Thoracic aorta (tissue), 2 donors: ENCODE results near the gene GIT2. TPM values are rescaled to one million over a fixed set of nuclear protein-coding genes. Genes with fewer than 3 reads are reported as not detected.

Source experiments
- ATAC-seq: fragments of 150-250 bp; one replicate; pipeline ENCODE4 v1.8.0; 2017; ENCODE audit warnings: low read depth; ENCODE audit not compliant: insufficient number of reproducible peaks, low FRiP score
- DNase-seq: peaks from one replicate; pipeline ENCODE4 v3.0.0-alpha.2; 2020; ENCODE audit warnings: low spot score
- H3K27ac ChIP-seq, 2 donors: fragments of 200-600 bp; sonication (generic); 1 replicate in 1 of 2; 2 replicates in 1 of 2; pipeline ENCODE4 v1.5.1; 2016; ENCODE audit warnings: mild to moderate bottlenecking in 2 of 2, moderate library complexity in 2 of 2
- H3K27me3 ChIP-seq: fragments of 200-600 bp; sonication (generic); replicated peaks from 2 replicates; pipeline ENCODE4 v1.6.0; 2016; ENCODE audit warnings: mild to moderate bottlenecking; ENCODE audit not compliant: insufficient read depth
- H3K36me3 ChIP-seq: fragments of 200-600 bp; sonication (generic); one replicate; pipeline ENCODE4 v1.5.1; 2016
- H3K4me1 ChIP-seq, 2 donors: fragments of 200-600 bp; sonication (generic); 1 replicate in 1 of 2; 2 replicates in 1 of 2; pipeline versions ENCODE4 v1.5.1 to v1.6.0; 2016; ENCODE audit warnings: low read depth in 2 of 2, mild to moderate bottlenecking in 1 of 2; ENCODE audit not compliant: control insufficient read depth in 1 of 2
- H3K4me3 ChIP-seq: fragments of 200-600 bp; sonication (generic); 2 replicates; pipeline ENCODE4 v1.5.1; 2016; ENCODE audit warnings: mild to moderate bottlenecking
- H3K9me3 ChIP-seq: fragments of 200-600 bp; sonication (generic); 2 replicates; pipeline ENCODE4 v1.5.1; 2016
- total RNA-seq, 2 donors: library from RNA; depleted of rRNA; stranded (reverse); fragments of >200 nt; gene quantifications; one replicate each; pipeline versions ENCODE4 v1.1.0 to v1.2.3, GENCODE V29; 2016
- TF ChIP-seq, protein P1 (sequence below): fragments of 200-600 bp; sonication (generic); IDR thresholded peaks from one replicate; pipeline ENCODE4 v1.5.1; 2019; ENCODE audit warnings: antibody characterized with exemption

Gene GIT2
- total RNA-seq, 2 donors from 2014 or later = 45.2 to 71.5 TPM

DNA sequence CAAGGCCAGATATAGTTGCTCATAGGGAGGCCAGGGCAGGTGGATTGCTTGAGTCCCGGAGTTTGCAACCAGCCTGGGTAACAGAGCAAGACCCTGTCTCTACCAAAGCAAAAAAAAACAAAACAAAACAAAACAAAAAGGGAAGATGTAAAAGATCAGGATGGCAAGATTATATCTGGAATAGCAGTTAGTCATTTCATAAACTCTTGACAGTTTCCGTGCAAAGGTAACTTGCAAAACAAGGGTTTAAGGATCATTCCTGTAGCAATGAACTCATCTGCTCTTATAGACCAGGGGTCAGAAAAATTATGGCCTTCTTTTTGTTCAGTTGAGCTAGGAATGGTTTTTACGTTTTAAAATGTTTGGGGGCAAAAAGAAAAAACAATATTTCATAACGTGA is 29.6 kb downstream of the GIT2 start:
- H3K36me3 ChIP-seq = peaks cover 21% of the 10 kb centered on the region
- no peak overlapping the region for H3K27ac ChIP-seq
- ATAC-seq (no peak), DNase-seq (no peak)
- H3K4me1 ChIP-seq = peaks cover 0 to 15% of the 10 kb centered on the region in 2 donors
- TF ChIP-seq, protein P1, sequence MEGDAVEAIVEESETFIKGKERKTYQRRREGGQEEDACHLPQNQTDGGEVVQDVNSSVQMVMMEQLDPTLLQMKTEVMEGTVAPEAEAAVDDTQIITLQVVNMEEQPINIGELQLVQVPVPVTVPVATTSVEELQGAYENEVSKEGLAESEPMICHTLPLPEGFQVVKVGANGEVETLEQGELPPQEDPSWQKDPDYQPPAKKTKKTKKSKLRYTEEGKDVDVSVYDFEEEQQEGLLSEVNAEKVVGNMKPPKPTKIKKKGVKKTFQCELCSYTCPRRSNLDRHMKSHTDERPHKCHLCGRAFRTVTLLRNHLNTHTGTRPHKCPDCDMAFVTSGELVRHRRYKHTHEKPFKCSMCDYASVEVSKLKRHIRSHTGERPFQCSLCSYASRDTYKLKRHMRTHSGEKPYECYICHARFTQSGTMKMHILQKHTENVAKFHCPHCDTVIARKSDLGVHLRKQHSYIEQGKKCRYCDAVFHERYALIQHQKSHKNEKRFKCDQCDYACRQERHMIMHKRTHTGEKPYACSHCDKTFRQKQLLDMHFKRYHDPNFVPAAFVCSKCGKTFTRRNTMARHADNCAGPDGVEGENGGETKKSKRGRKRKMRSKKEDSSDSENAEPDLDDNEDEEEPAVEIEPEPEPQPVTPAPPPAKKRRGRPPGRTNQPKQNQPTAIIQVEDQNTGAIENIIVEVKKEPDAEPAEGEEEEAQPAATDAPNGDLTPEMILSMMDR = no peak
- H3K9me3 ChIP-seq = no peaks in the 10 kb centered on the region
- H3K4me3 ChIP-seq = no peak overlapping the region
- no peaks in the 10 kb centered on the region for H3K27me3 ChIP-seq

DNA sequence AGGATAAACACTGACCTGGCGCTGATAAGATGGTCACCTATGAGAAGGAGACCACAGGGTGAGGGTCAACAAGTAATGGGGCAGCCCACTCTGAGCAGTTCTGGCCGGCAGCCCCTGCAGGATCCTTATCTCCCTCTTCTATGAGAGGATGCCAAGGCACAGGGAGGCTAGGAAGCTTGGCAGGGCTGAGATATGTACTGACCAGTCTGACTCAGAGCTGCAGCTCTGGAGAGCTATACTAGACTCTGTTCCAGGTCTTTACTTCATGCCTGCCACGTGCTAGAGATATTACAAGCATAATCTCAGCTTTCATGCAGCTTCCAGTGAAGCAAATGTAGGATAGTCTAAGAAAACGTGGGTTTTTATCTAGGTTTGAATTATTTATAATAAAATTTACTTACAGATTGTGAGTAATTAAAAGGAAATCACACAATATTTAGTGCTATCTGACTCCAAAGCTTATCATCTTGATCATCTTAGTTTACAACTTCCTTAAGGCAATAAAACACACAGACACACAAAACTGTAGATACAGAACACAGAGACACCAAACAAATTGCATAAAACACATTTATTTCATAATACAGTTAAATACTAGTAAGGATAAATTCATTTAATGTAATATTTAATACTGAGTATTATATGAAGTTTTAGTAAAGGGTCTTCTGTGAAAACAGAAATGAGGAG is 32.3 kb downstream of the GIT2 start:
- H3K27me3 ChIP-seq = no peaks in the 10 kb centered on the region
- H3K4me3 ChIP-seq = no peak overlapping the region
- H3K27ac ChIP-seq = no peak overlapping the region
- H3K36me3 ChIP-seq = peaks cover 22% of the 10 kb centered on the region
- peaks cover 0 to 17% of the 10 kb centered on the region in 2 donors for H3K4me1 ChIP-seq
- no peaks in the 10 kb centered on the region for H3K9me3 ChIP-seq
- TF ChIP-seq, protein P1 = no peak
- no peak for DNase-seq
- peak; percentile 42 for ATAC-seq

DNA sequence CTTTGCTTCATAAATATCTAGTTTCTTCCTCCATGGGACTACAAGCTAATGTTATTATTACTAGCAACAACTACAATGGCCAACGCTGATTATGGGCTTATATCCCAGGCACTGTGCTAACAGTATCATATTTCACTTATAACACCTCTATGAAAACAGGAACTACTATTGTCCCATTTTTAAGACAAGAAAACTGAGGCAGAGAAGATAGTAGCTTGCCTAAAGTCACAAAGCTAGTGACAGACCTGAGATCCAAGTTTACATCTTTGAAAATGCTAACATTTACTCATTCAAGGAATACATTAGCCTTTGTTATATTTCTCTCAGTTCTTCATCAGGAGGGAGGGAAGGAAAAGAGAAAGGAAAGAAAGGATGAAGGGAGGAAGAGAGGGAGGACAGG is 32.8 kb downstream of the GIT2 start:
- Histone ChIP-seq H3K4me3 (no peak overlapping the region), H3K9me3 (no peaks in the 10 kb centered on the region), H3K27ac (no peak overlapping the region), H3K4me1 (peaks cover 0 to 17% of the 10 kb centered on the region in 2 donors), H3K36me3 (peaks cover 22% of the 10 kb centered on the region), H3K27me3 (no peaks in the 10 kb centered on the region)
- DNase-seq (no peak), ATAC-seq (no peak)
- TF ChIP-seq, protein P1 = no peak

DNA sequence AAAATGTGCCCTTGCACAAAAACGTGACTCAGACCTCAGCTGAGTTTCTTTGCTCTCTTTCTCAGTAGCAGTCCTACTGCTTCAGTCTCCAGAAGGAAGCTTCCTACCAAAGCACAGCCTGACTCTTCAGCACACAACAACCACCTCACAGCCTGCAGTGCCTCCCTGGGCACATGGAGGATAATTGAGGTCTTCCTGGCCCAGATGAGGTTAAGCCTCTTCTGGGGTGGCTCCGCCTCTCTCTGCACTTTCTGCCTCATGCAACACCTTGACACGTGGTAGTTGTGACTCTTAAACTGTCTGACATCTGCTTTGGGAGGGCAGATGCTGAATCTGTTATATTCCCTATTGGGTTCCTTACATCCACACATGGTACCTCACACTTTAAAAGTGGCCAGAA is 33.8 kb downstream of the GIT2 start:
- H3K9me3 ChIP-seq = no peaks in the 10 kb centered on the region
- ATAC-seq = no peak
- H3K4me3 ChIP-seq = no peak overlapping the region

DNA sequence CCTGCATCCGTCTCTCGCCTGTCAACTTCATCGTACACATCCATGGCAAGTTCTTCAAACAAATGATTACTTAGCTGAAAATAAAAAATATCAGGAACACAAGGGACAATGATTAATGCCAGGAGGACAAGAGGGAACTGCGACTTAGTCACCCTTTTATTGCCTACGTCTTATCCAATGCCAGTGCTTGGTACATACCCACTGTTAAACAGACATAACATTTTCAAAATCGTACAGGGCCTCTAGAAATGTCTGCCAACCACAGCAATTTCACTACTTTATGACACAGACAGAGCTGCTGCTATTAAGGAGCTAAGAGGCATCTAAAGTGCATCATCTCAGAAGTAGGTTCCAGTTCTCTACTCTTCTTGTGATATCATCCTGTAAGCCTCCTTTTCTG is 34.6 kb downstream of the GIT2 start:
- no peaks in the 10 kb centered on the region for H3K27me3 ChIP-seq
- ATAC-seq (no peak), DNase-seq (no peak)
- TF ChIP-seq, protein P1 = no peak
- peak overlapping the region; percentile 10 to 35 for H3K27ac ChIP-seq
- no peaks in the 10 kb centered on the region for H3K9me3 ChIP-seq
- H3K36me3 ChIP-seq = peaks cover 22% of the 10 kb centered on the region
- no peak overlapping the region for H3K4me3 ChIP-seq
- H3K4me1 ChIP-seq = peaks cover 0 to 17% of the 10 kb centered on the region in 2 donors

More for the DNA sequence above, 33.8 kb downstream of the GIT2 start:
- TF ChIP-seq, protein P1 = no peak
- no peak for DNase-seq
- Histone ChIP-seq H3K36me3 (peaks cover 22% of the 10 kb centered on the region), H3K4me1 (peaks cover 0 to 17% of the 10 kb centered on the region in 2 donors), H3K27ac (peak overlapping the region in 1 of 2 donors; percentile 10), H3K27me3 (no peaks in the 10 kb centered on the region)
